Loucy (cell line): ENCODE results near the gene CRACDL.

Experiments
- H2AFZ ChIP-seq: fragments of 200-600 bp; sonication (generic); 2 replicates; pipeline ENCODE4 v1.6.0; 2016; ENCODE audit warnings: antibody characterized with exemption, mild to moderate bottlenecking, low read length, moderate library complexity
- H3F3A ChIP-seq: fragments of 200-600 bp; 2 replicates; pipeline ENCODE4 v1.6.0; 2016; ENCODE audit warnings: antibody characterized with exemption, low read depth, mild to moderate bottlenecking
- H3K27me3 ChIP-seq: fragments of 200-600 bp; sonication (generic); 2 replicates; pipeline ENCODE4 v1.6.1; 2014; ENCODE audit warnings: low read length, mild to moderate bottlenecking; ENCODE audit not compliant: insufficient read depth, poor library complexity, severe bottlenecking
- H3K36me3 ChIP-seq: fragments of 200-600 bp; sonication (generic); 2 replicates; pipeline ENCODE4 v1.6.1; 2016; ENCODE audit warnings: low read length; ENCODE audit not compliant: insufficient read depth
- H3K4me1 ChIP-seq: fragments of 200-600 bp; sonication (generic); 2 replicates; pipeline ENCODE4 v1.5.1; 2014; ENCODE audit warnings: low read length, mild to moderate bottlenecking; ENCODE audit not compliant: insufficient read depth, poor library complexity, severe bottlenecking
- H3K4me2 ChIP-seq: fragments of 200-600 bp; sonication (generic); 2 replicates; pipeline ENCODE4 v1.6.0; 2014; ENCODE audit warnings: antibody characterized with exemption, low read length, low read depth, mild to moderate bottlenecking; ENCODE audit not compliant: poor library complexity, severe bottlenecking
- H3K4me3 ChIP-seq: fragments of 200-600 bp; sonication (generic); 2 replicates; pipeline ENCODE4 v1.5.1; 2014; ENCODE audit warnings: low read length, mild to moderate bottlenecking, mixed read lengths; ENCODE audit not compliant: poor library complexity, severe bottlenecking
- H3K79me2 ChIP-seq: fragments of 200-600 bp; sonication (generic); 2 replicates; pipeline ENCODE4 v1.6.1; 2014; ENCODE audit warnings: low read length; ENCODE audit not compliant: insufficient read depth
- H3K9ac ChIP-seq: fragments of 200-600 bp; sonication (generic); 2 replicates; pipeline ENCODE4 v1.6.0; 2014; ENCODE audit warnings: mild to moderate bottlenecking, low read depth, low read length, moderate library complexity; ENCODE audit not compliant: poor library complexity, severe bottlenecking
- H3K9me2 ChIP-seq: fragments of 200-600 bp; sonication (generic); replicated peaks from 2 replicates; pipeline ENCODE4 v1.6.1; 2016; ENCODE audit warnings: low read depth, low read length, mixed read lengths
- H3K9me3 ChIP-seq: fragments of 200-600 bp; sonication (generic); 2 replicates; pipeline ENCODE4 v1.6.1; 2014; ENCODE audit warnings: mild to moderate bottlenecking, antibody characterized with exemption, low read length, low read depth; ENCODE audit not compliant: insufficient read depth
- H4K20me1 ChIP-seq: fragments of 200-600 bp; sonication (generic); 2 replicates; pipeline ENCODE4 v1.6.0; 2014; ENCODE audit warnings: antibody characterized with exemption, low read length, mild to moderate bottlenecking; ENCODE audit not compliant: insufficient read depth, poor library complexity, severe bottlenecking
- CTCF ChIP-seq: fragments of 200-600 bp; sonication (generic); conservative IDR thresholded peaks from 2 replicates; pipeline ENCODE4 v1.5.1; 2014; ENCODE audit warnings: mild to moderate bottlenecking, antibody characterized with exemption, low read length
- EZH2phosphoT487 ChIP-seq: fragments of 200-600 bp; IDR thresholded peaks from 2 replicates; pipeline ENCODE4 v1.6.1; 2018; ENCODE audit warnings: antibody characterized with exemption, mild to moderate bottlenecking, moderate library complexity, borderline replicate concordance

The CRACDL gene

GRCh38 chr2:98911376-98912154, 24.5 kb downstream of the CRACDL start:
- Histone ChIP-seq H3K4me1 (peaks cover 23% of the 10 kb centered on the region), H3K9ac (no peak overlapping the region), H3K79me2 (no peaks in the 10 kb centered on the region), H3K27me3 (peaks cover 31% of the 10 kb centered on the region), H3F3A (no peaks in the 10 kb centered on the region; the same call in 1 of the 2 replicates), H2AFZ (no peak overlapping the region), H3K36me3 (no peaks in the 10 kb centered on the region), H3K4me3 (no peak overlapping the region), H3K9me3 (no peaks in the 10 kb centered on the region), H4K20me1 (no peaks in the 10 kb centered on the region), H3K4me2 (no peak overlapping the region), H3K9me2 (no peaks in the 10 kb centered on the region)
- TF ChIP-seq EZH2phosphoT487 (no peak), CTCF (no peak)

- Histone ChIP-seq H3K4me3 (no peak overlapping the region), H3K79me2 (no peaks in the 10 kb centered on the region), H3K36me3 (no peaks in the 10 kb centered on the region), H3K4me1 (peaks cover 23% of the 10 kb centered on the region), H3F3A (no peaks in the 10 kb centered on the region; the same call in 1 of the 2 replicates), H3K9me2 (no peaks in the 10 kb centered on the region), H4K20me1 (no peaks in the 10 kb centered on the region), H2AFZ (no peak overlapping the region), H3K27me3 (peaks cover 31% of the 10 kb centered on the region), H3K9me3 (no peaks in the 10 kb centered on the region), H3K9ac (no peak overlapping the region), H3K4me2 (no peak overlapping the region)
- TF ChIP-seq CTCF: no peak
- no peak for TF ChIP-seq EZH2phosphoT487
Observed at GRCh38 chr2:98911126-98911375, 25.0 kb downstream of the CRACDL start.

GRCh38 chr2:98910349-98911125, 25.5 kb downstream of the CRACDL start:
- TF ChIP-seq CTCF (no peak), EZH2phosphoT487 (no peak)
- Histone ChIP-seq H3K9ac (no peak overlapping the region), H3K79me2 (no peaks in the 10 kb centered on the region), H3K4me1 (peaks cover 23% of the 10 kb centered on the region), H3K27me3 (peaks cover 31% of the 10 kb centered on the region), H3K36me3 (no peaks in the 10 kb centered on the region), H4K20me1 (no peaks in the 10 kb centered on the region), H3K9me2 (no peaks in the 10 kb centered on the region), H3K4me3 (no peak overlapping the region), H3K4me2 (no peak overlapping the region), H3F3A (no peaks in the 10 kb centered on the region; the same call in 1 of the 2 replicates), H2AFZ (no peak overlapping the region), H3K9me3 (no peaks in the 10 kb centered on the region)
